GM23248 (cell line): Measurements from ENCODE around the gene PM20D1.

Experiments
- EZH2 ChIP-seq: fragments of 200-600 bp; sonication (generic); IDR thresholded peaks from 2 replicates; pipeline ENCODE4 v1.6.1; 2018; ENCODE audit warnings: antibody characterized with exemption, mild to moderate bottlenecking; ENCODE audit not compliant: insufficient read depth, poor library complexity, severe bottlenecking
- EZH2phosphoT487 ChIP-seq: fragments of 200-600 bp; sonication (generic); IDR thresholded peaks from 2 replicates; pipeline ENCODE4 v1.6.1; 2018; ENCODE audit warnings: antibody characterized with exemption, moderate library complexity, mild to moderate bottlenecking, low read depth; ENCODE audit not compliant: insufficient read depth

- TF ChIP-seq EZH2 (no peak), EZH2phosphoT487 (no peak)
Measured at GRCh38 chr1:205797168-205797567, 52.8 kb downstream of the PM20D1 start.
